ENCODE measurements around the gene CUL2.

GRCh38 chr10:34960983-34961382 lies 129.2 kb downstream of the CUL2 start:
- TF ChIP-seq MAX (IDR thresholded peaks at IDR 0.05; ENCODE audit: low read depth): no peak
- no peak for TF ChIP-seq EZH2phosphoT487 (IDR thresholded peaks at IDR 0.05; ENCODE audit: borderline replicate concordance, low read depth)
- TF ChIP-seq EP300 (IDR thresholded peaks at IDR 0.05; ENCODE audit: borderline replicate concordance in 1 of 2, low read depth in 1 of 2, low read length in 1 of 2): no peak
- TF ChIP-seq CTCF (IDR thresholded peaks at IDR 0.05): peak; percentile 35; the same call in 1 of the 2 replicates
- no peak for TF ChIP-seq GATA2 (CRISPR knock-in tag; IDR thresholded peaks at IDR 0.05)
- no peak for TF ChIP-seq RXRA (IDR thresholded peaks at IDR 0.05; ENCODE audit: borderline replicate concordance, low read depth)
- no peak for TF ChIP-seq NFIC (IDR thresholded peaks at IDR 0.05; ENCODE audit: borderline replicate concordance)

Measured in SK-N-SH (cell line).